ENCODE data around the gene TEF.

- TF ChIP-seq CTCF (IDR thresholded peaks at IDR 0.05; ENCODE audit: insufficient read depth, low read length, poor library complexity, severe bottlenecking) = no peak
- TF ChIP-seq EZH2phosphoT487 (conservative IDR thresholded peaks at IDR 0.05; ENCODE audit: low read length) = no peak
Observed at GRCh38 chr22:41360126-41360525, 21.6 kb upstream of the TEF start.

Measured in SU-DHL-6 (cell line).